H1 (cell line): Measurements from ENCODE around the gene CYP26A1. TPM values are rescaled to one million over a fixed set of nuclear protein-coding genes. Genes with fewer than 3 reads are reported as not detected.

Source experiments
- CTCF ChIA-PET: fragments of 300-600 bp; sonication (Branson Sonifier 250); formaldehyde crosslinking; loops from one replicate; lab custom pipeline; 2021; ENCODE audit not compliant: partially characterized antibody; lab: Charles Lee
- POLR2A ChIA-PET: fragments of 300-600 bp; sonication (Branson Sonifier 250); formaldehyde crosslinking; loops from one replicate; lab custom pipeline; 2021; ENCODE audit warnings: inconsistent platforms; ENCODE audit not compliant: partially characterized antibody; lab: Charles Lee
- DNase-seq, 2 experiments: peaks; one replicate each; pipeline versions ENCODE4 v3.0.0 to v3.0.0-alpha.2; 2010 to 2022; ENCODE audit warnings: low spot score in 2 of 2, low read depth in 1 of 2, mixed read lengths in 1 of 2
- FAIRE-seq: peaks from 2 replicates; lab custom pipeline; 2011; peaks lifted over from hg19 to GRCh38; lab: Jason Lieb, UNC
- H2AFZ ChIP-seq: 2 replicates; pipeline ENCODE4 v1.8.1; 2012; ENCODE audit warnings: low read length, inconsistent platforms
- H2AK5ac ChIP-seq: 2 replicates; pipeline ENCODE4 v1.6.1; 2013; ENCODE audit warnings: low read depth, low read length
- H2BK120ac ChIP-seq: replicated peaks from 2 replicates; pipeline ENCODE3; 2013; ENCODE audit warnings: low read depth, low read length, inconsistent platforms
- H2BK12ac ChIP-seq: 2 replicates; pipeline ENCODE4 v1.6.1; 2013; ENCODE audit warnings: low read depth, low read length
- H2BK15ac ChIP-seq: 2 replicates; pipeline ENCODE4 v1.6.1; 2013; ENCODE audit warnings: low read length
- H2BK20ac ChIP-seq: 2 replicates; pipeline ENCODE4 v1.6.1; 2013; ENCODE audit warnings: low read length
- H2BK5ac ChIP-seq: 2 replicates; pipeline ENCODE4 v1.6.1; 2013; ENCODE audit warnings: low read depth, low read length
- H3K14ac ChIP-seq: 2 replicates; pipeline ENCODE4 v1.6.1; 2013; ENCODE audit warnings: inconsistent platforms; ENCODE audit not compliant: insufficient read length
- H3K18ac ChIP-seq: 2 replicates; pipeline ENCODE4 v1.6.1; 2013; ENCODE audit warnings: low read length; ENCODE audit errors: extremely low read depth
- H3K23ac ChIP-seq: 2 replicates; pipeline ENCODE4 v1.6.1; 2013; ENCODE audit warnings: inconsistent platforms; ENCODE audit not compliant: insufficient read length
- H3K23me2 ChIP-seq: 2 replicates; pipeline ENCODE4 v1.6.1; 2013; ENCODE audit warnings: low read depth, low read length
- H3K27ac ChIP-seq: 2 replicates; pipeline ENCODE4 v1.6.1; 2011; ENCODE audit warnings: low read depth, low read length, inconsistent platforms
- H3K27me3 ChIP-seq, 4 experiments: replicated peaks in 1 of 4; 1 replicate in 1 of 4; 2 replicates in 3 of 4; pipeline versions ENCODE4 v1.6.1 to v1.8.1; 2011 to 2013; ENCODE audit warnings: low read length in 3 of 4, mild to moderate bottlenecking in 3 of 4, inconsistent platforms in 2 of 4, mixed read lengths in 2 of 4, moderate library complexity in 1 of 4; ENCODE audit not compliant: control insufficient read depth in 3 of 4, insufficient read depth in 3 of 4; ENCODE audit errors: extremely low read depth in 1 of 4
- H3K36me3 ChIP-seq, 4 experiments: 2 replicates each; pipeline versions ENCODE4 v1.6.1 to v1.8.1; 2011 to 2013; ENCODE audit warnings: mild to moderate bottlenecking in 4 of 4, low read length in 3 of 4, moderate library complexity in 2 of 4, control low read depth in 1 of 4, inconsistent platforms in 1 of 4; ENCODE audit not compliant: insufficient read depth in 4 of 4, control insufficient read depth in 2 of 4
- H3K4ac ChIP-seq: replicated peaks from 2 replicates; pipeline ENCODE3; 2013; ENCODE audit warnings: low read length, low read depth, mixed read lengths, inconsistent platforms; ENCODE audit not compliant: insufficient read length
- H3K4me1 ChIP-seq, 4 experiments: replicated peaks in 1 of 4; 1 replicate in 1 of 4; 2 replicates in 3 of 4; pipeline versions ENCODE4 v1.6.1 to v1.8.1; 2011 to 2013; ENCODE audit warnings: low read length in 3 of 4, inconsistent platforms in 2 of 4, mixed read lengths in 1 of 4; ENCODE audit not compliant: insufficient read depth in 4 of 4, control insufficient read depth in 3 of 4
- H3K4me2 ChIP-seq, 2 experiments: 2 replicates each; pipeline versions ENCODE4 v1.6.1 to v1.8.1; 2011 to 2013; ENCODE audit warnings: low read depth in 2 of 2, low read length in 2 of 2, control low read depth in 1 of 2, inconsistent platforms in 1 of 2, mild to moderate bottlenecking in 1 of 2; ENCODE audit not compliant: insufficient read depth in 1 of 2
- H3K4me3 ChIP-seq, 4 experiments: fragments of 200-600, 300-600 bp in 1 of 4; sonication (generic), shearing (Covaris generic), sonication (Bioruptor Twin) in 1 of 4; 2 replicates each; pipeline versions ENCODE4 v1.5.1 to v1.8.1; 2011 to 2016; ENCODE audit warnings: low read length in 4 of 4, low read depth in 3 of 4, control low read depth in 2 of 4, inconsistent platforms in 2 of 4, mild to moderate bottlenecking in 2 of 4, mixed read lengths in 1 of 4, moderate library complexity in 1 of 4; ENCODE audit not compliant: insufficient read depth in 2 of 4; ENCODE audit errors: extremely low read depth in 1 of 4
- H3K56ac ChIP-seq: replicated peaks from 2 replicates; pipeline ENCODE3; 2013; ENCODE audit warnings: low read depth, mild to moderate bottlenecking, mixed read lengths, low read length, inconsistent platforms; ENCODE audit not compliant: insufficient read length
- H3K79me1 ChIP-seq: 2 replicates; pipeline ENCODE4 v1.6.1; 2013; ENCODE audit warnings: low read depth, low read length, control low read depth
- H3K79me2 ChIP-seq, 2 experiments: 2 replicates each; pipeline versions ENCODE4 v1.6.1 to v1.8.1; 2012 to 2013; ENCODE audit warnings: low read length in 2 of 2, mild to moderate bottlenecking in 2 of 2, inconsistent platforms in 1 of 2; ENCODE audit not compliant: insufficient read depth in 2 of 2, control insufficient read depth in 1 of 2
- H3K9ac ChIP-seq, 4 experiments: replicated peaks in 1 of 4; 1 replicate in 1 of 4; 2 replicates in 3 of 4; pipeline versions ENCODE4 v1.6.1 to v1.8.1; 2011 to 2013; ENCODE audit warnings: low read depth in 3 of 4, low read length in 3 of 4, control low read depth in 2 of 4, mild to moderate bottlenecking in 2 of 4, moderate library complexity in 2 of 4, inconsistent platforms in 1 of 4; ENCODE audit errors: extremely low read depth in 1 of 4
- H3K9me3 ChIP-seq, 2 experiments: 2 replicates each; pipeline versions ENCODE4 v1.6.1 to v1.8.1; 2012 to 2013; ENCODE audit warnings: mild to moderate bottlenecking in 2 of 2, moderate library complexity in 2 of 2, control low read depth in 1 of 2, inconsistent platforms in 1 of 2, low read depth in 1 of 2, low read length in 1 of 2, mixed read lengths in 1 of 2; ENCODE audit not compliant: insufficient read depth in 2 of 2
- H4K20me1 ChIP-seq, 2 experiments: replicated peaks in 1 of 2; 2 replicates each; pipeline versions ENCODE3 to v1.8.1; 2011 to 2013; ENCODE audit warnings: inconsistent platforms in 2 of 2, low read length in 2 of 2, mild to moderate bottlenecking in 1 of 2; ENCODE audit not compliant: insufficient read depth in 2 of 2, control insufficient read depth in 1 of 2
- H4K5ac ChIP-seq: 2 replicates; pipeline ENCODE4 v1.6.1; 2013; ENCODE audit warnings: low read length, low read depth, mixed read lengths, inconsistent platforms; ENCODE audit not compliant: insufficient read length
- H4K8ac ChIP-seq: 2 replicates; pipeline ENCODE4 v1.8.0; 2013; ENCODE audit warnings: mild to moderate bottlenecking, moderate library complexity, low read length, inconsistent platforms; ENCODE audit not compliant: insufficient read depth; ENCODE audit errors: extremely low read depth
- H4K91ac ChIP-seq: replicated peaks from 2 replicates; pipeline ENCODE3; 2013; ENCODE audit warnings: low read length, mixed read lengths, inconsistent platforms; ENCODE audit not compliant: insufficient read length
- RAD21 ChIP-seq, 2 experiments: IDR thresholded peaks in 1 of 2; conservative IDR thresholded peaks in 1 of 2; 2 replicates each; pipeline ENCODE4 v1.6.1; 2011; ENCODE audit warnings: low read depth in 2 of 2, low read length in 2 of 2, improper control_type of control experiment in 1 of 2, inconsistent platforms in 1 of 2, mild to moderate bottlenecking in 1 of 2, moderate library complexity in 1 of 2
- TCF12 ChIP-seq: IDR thresholded peaks from 2 replicates; pipeline ENCODE4 v1.6.1; 2011; ENCODE audit warnings: low read depth, mild to moderate bottlenecking, low read length
- WGBS, 2 experiments: shearing (Covaris generic) in 1 of 2; methylation state at CpG; one replicate each; pipeline versions ENCODE4 v1.1.6 to v1.1.7; 2013 to 2015; ENCODE audit warnings: low lambda C conversion rate in 2 of 2, mixed read lengths in 2 of 2, inconsistent platforms in 1 of 2, low coverage in 1 of 2, missing lambda C conversion rate in 1 of 2; ENCODE audit not compliant: insufficient replicate concordance in 2 of 2, insufficient coverage in 1 of 2, insufficient read length in 1 of 2; ENCODE audit errors: extremely low coverage in 1 of 2, missing lambda C conversion rate in 1 of 2; 5-methylcytosine and 5-hydroxymethylcytosine counted together
- polyA plus RNA-seq, 7 experiments: library from polyadenylated mRNA; depleted of rRNA in 3 of 7; stranded (reverse) in 5 of 7; unstranded in 2 of 7; fragments of >200 nt in 5 of 7; fragments of 200-250 nt in 2 of 7; gene quantifications; 1 replicate in 5 of 7; 2 replicates in 1 of 7; 4 replicates in 1 of 7; pipeline versions ENCODE4 v1.2.1 to v1.2.3, GENCODE V29; 2011 to 2013; ENCODE audit warnings: missing spikeins in 2 of 7, mixed read lengths in 2 of 7
- total RNA-seq: library from RNA; stranded (reverse); fragmentation: NEBNext Ultra II Directional; extraction: Animal tissue kit (Norgen Biotek cat#: 25700); gene quantifications from 2 replicates; pipeline ENCODE4 v1.2.1, GENCODE V29; 2021

CYP26A1 gene
- total and polyA plus RNA-seq, 2 of the 8 experiments (the other 6 are each of a cell fraction or from before 2014, with no cell fraction given), result 5.0 to 9.1 TPM

GRCh38 chr10:93099670-93100069, 26.0 kb downstream of the CYP26A1 start:
- Histone ChIP-seq H3K4ac (no peak overlapping the region), H2BK20ac (no peak overlapping the region), H3K23ac (no peak overlapping the region), H3K4me3 (no peak overlapping the region), H2BK12ac (no peak overlapping the region), H3K18ac (no peak overlapping the region), H3K23me2 (no peaks in the 10 kb centered on the region), H3K14ac (no peak overlapping the region), H3K56ac (no peak overlapping the region), H3K36me3 (no peaks in the 10 kb centered on the region), H3K4me2 (no peak overlapping the region), H2BK15ac (no peak overlapping the region), H2BK5ac (no peak overlapping the region), H4K8ac (no peak overlapping the region), H3K27ac (no peak overlapping the region), H2AFZ (no peak overlapping the region), H2BK120ac (no peak overlapping the region), H3K9ac (no peak overlapping the region), H2AK5ac (no peak overlapping the region), H4K91ac (no peak overlapping the region), H3K27me3 (no peaks in the 10 kb centered on the region), H3K79me2 (no peaks in the 10 kb centered on the region), H4K5ac (no peak overlapping the region), H3K4me1 (peaks cover 0 to 2% (median 0%) of the 10 kb centered on the region in 4 experiments; a peak in 1 of 7 replicates), H3K79me1 (no peaks in the 10 kb centered on the region), H3K9me3 (no peaks in the 10 kb centered on the region), H4K20me1 (no peaks in the 10 kb centered on the region)
- 91% methylated on average over 7 of the region's 7 CpGs; no CpG with 5 or more reads in 1 of the 2 experiments for whole genome bisulfite sequencing, 2 experiments
- FAIRE-seq (no peak), DNase-seq (peak in 1 of 2 experiments; percentile 11)
- ChIA-PET POLR2A (no interaction called here), CTCF (no interaction called here)
- TF ChIP-seq TCF12, result no peak
- TF ChIP-seq RAD21 (IDR thresholded peaks at IDR 0.05 in 1 of 2, conservative IDR thresholded peaks at IDR 0.05 in 1 of 2; ENCODE audit: low read depth in 2 of 2, low read length in 2 of 2), result no peak
